GM18502 (cell line): Measurements from ENCODE around the gene IL25.

Experiments
- ATAC-seq: cut with Tn5 transposase; IDR thresholded peaks from one replicate; pipeline ENCODE4 v1.9.1; 2021; ENCODE audit warnings: mild to moderate bottlenecking; ENCODE audit not compliant: unreplicated experiment, poor library complexity

Gene IL25

DNA sequence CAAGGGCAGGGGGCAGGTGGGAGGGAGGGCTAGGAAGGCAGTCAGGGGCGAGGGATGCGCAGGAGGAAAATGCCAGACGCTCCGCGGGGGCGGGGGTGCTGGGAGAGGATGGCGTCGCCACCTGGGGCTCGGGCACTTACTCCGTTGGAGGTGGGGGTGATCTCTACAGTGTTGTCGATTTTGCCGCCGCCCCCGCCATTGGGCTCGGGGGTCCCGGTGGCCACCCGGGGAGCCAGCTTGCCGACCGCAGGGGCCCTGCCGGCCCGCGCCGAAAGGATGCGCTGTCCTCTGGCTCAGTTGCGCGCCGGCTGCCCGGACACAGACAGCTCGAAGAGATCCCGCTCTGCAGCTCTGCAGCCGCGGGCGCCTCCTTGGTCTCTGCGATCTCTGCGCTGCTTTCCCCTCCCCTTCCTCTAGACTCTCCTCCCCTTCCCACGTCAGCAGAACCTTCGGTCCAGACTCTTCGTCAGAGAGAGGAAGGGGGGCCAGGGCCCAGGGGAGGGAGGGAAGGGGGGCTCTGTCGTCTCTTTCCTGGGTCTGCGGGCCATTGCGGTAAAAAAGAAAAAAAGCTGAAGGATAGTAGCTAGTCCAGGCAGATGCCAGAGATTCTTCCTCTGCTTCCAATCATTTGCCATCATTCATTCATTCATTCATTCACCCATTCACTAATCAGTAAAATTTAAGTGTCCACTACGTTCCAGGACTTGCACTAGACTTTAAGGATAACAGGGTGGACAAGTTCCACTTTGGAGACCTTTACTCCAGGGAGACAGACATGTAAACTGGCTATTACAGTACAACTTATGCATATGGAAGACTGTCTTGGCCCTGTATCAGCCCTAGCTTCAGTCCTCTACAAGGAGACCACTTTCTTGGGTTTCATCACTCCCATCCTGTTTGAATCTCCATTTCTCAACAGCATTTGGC lies 19.8 kb upstream of the IL25 start, which contains the start of gene SLC22A17:
Gene SLC22A17 (minus strand): TSS at position 382 of the 927 bp plus-strand sequence.
- no peak for ATAC-seq

DNA sequence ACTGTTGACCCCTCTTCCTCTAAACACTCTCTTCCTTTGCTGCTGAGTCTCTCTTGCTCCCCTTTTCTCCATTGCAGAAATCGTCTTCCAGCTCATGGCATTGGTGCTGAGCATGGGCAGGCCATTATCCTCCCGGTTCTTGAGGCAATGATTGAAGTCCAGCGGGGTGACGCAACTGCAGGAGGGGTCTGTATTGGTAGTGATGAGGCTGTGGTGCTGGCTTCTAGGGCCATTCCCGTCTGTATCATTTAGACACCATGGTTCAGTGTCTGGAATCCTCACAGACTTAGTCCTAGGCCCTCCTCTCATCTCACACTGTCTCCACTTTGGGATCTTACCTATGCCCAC lies 19.2 kb upstream of the IL25 start:
- no peak for ATAC-seq

DNA sequence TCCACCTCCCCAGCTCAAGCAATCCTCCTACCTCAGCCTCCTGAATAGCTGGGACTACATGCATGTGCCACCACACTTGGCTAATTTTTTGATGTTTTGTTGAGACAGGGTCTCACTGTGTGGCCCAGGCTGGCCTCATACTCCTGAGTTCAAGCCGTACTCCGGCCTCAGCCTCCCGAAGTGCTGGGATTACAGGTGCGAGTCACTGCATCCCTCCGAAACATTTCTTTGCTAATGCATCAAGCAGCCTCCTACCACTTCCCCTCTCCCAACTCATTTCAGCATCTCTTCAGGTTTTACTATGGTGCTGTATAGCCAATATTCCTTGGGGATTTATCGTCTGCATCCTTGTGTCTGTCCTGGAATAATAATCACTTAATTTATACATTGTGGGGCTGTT lies 17.6 kb upstream of the IL25 start:
- ATAC-seq: no peak

DNA sequence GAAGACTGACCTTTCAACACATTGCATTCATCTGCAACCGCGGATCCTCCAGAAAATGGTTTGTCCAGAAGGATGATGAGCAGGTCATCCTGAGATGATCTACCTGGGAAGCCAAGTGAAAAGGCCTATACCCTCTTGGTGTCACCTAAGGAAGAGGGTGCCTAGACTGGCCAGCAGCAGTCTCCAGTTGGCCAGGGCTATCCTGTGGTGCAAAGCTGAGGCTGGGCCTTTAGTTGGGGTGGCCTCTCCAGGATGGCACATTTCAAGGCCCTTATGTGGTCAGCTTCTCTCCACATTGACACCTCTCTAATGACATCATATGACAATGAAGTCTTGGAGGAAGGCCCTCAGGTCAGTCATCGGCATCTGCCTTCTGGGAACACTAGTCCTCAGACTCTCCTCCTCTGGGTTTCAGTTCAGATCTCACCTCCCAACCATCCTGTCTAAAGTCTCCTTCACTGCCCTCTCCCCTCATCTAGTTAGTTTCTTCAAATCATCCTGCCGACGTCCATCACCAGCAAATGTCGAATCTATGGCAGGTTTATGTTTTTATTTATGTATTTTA lies 16.7 kb upstream of the IL25 start:
- no peak for ATAC-seq

DNA sequence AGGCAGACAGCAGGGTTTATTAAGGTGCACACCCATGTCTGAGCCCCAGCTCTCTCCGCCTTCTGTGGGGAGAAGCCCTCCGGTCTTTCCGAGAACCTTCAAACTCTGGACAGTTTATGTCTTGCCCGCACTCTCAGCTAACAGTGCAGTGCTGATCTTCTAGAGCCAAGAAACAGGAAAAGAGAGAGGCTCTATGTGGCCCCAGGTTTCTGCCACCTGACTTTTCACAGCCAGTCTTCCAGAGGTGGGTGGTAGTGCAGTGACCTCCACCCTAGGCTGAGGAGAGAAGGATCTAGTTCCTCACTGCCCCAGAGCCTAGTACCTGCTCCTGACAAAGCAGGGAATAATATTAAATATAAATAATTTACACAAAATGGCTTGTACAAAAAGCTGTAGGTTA lies 15.9 kb upstream of the IL25 start:
- ATAC-seq: no peak

DNA sequence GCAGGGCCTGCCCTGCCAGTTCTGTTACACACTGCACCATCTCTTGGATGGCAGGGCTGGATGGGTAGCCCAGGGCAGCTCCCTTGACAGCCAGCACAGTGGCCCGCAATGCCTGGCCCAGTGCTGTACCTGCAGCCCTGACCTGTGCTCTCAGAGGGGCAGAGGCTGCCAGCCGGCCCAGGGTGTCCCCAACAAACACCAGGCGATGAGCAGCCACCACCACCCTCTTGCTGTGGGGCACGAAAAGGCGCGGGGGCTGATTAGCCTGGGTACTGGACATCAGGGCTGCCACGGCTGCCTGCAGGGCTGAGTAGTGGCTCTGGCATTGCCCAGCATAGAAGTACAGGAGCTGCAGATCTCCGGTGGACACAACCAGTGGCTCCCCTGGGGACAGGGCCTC lies 15.3 kb upstream of the IL25 start:
- ATAC-seq: no peak

DNA sequence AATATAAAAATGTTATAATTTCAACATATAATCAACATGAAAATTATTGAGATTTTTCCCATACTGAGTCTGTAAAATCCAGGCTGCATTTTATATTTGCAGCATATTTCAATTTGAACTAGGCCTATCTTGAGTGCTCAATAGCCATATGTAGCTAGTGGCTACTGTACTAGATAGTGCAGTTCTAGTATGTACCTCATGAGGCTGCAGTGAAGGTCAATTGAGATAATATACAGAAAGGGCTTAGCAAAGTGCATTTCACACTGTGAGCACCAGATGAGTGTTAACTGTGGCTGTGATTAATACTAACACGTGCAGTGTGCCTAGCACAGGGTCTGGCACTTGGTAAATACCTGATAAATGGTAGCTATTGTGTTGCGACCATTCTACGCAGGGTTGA lies 14.6 kb upstream of the IL25 start:
- ATAC-seq: no peak

DNA sequence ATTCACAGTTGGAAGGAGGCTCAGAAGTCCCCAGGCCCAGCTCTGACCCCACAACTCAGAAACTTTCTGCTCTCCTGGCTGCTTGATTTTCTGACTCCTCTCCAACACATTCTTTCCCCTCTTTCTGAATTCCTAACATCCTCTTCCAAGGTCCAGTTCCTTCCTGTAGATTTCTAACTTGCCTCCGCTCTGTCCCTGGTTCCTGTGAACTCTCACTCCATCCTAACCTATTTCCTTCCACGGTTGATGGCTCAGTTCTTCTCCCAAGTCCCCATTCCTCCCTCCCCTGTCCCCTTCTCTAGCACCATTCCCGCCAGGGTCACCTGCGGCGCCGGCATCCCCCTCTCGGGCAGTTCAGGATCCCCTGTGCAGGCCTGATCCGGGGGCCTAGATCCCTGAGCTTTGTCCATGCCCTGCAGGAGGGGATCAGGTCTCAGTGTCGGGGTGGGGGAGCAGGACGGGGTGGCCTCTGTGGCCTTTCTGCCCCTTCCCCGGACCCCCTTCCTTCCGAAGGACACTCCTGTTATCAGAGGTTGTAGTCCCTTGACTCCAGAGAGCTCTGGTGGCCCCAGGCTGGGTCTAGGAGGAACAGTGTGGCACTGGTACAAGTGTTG lies 13.9 kb upstream of the IL25 start:
- ATAC-seq: no peak

DNA sequence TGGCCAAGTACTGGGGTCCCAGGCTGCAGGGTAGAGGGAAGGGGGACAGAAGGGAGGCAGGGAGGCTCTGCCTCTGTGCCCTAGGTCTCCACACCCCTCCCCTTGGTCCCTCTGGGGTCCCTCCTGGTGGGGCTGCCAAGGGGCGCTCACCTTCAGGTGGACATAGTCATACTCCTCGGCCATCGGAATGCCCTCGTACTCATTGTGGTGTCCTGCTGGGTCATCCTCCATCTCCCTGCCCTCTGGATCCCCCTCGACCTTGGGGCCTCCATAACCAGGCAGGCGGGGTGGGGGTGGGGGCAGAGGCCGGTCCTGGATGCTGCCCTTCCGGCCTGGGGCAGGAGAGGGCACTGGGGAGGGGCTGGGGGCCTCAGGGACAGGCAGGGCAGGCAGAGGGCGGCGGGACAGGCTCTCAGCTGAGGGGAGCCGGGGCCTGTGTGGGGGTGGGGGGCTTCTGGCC lies 13.4 kb upstream of the IL25 start:
- no peak for ATAC-seq

DNA sequence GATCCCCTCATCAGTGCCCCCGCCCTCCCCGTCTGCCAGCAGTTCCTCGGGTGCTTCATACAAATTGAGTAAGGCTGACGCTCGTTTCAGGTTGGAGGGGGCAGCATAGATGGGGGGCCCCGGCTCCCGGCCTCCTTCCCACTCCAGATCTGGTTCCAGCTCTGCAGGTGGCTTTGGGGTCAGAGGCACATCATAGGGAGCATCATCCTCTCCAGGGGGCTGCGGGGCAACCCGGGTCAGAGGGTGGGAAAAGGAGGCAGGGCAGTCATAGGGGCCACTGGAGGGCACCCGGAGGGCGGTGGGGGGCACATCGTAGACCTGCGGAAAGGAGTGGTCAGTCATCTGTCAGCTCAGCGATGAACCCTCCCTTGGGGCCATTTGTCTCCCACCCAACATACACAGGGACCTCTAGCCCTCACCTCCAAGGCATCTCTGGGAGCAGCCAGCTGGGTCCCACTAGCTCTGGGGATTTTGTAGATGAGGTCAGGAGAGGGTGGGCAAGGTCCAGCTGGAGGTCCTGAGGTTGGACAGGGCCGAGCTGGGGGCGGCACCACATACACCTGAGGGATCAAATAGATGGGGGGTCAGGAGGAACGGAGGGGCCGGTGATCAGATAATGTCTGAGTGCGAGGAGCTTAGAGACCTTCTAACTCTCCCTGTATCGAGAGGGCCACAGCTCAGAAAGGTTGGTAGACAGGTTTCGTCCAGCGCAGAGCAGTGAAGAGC lies 12.7 kb upstream of the IL25 start:
- no peak for ATAC-seq

DNA sequence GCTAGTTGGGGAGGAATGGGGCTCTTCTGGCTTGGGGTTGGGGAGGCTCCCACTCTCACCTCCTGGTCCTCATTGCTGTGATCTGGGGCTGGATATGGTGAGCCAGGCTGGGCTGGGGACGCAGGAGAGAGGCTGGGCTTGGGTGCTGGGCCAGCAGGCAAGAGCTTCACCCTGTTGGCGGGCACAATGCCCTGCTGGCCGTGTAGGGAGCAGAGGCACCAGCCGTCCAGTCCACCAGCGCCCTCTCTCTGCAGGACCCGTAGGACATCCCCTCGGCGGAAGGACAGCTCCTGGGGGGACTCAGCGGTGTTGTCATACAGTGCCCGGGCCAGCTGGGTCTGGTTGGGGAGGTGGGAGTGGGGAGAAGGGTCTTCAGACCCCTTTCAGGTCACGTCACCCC lies 12.1 kb upstream of the IL25 start:
- ATAC-seq: no peak

DNA sequence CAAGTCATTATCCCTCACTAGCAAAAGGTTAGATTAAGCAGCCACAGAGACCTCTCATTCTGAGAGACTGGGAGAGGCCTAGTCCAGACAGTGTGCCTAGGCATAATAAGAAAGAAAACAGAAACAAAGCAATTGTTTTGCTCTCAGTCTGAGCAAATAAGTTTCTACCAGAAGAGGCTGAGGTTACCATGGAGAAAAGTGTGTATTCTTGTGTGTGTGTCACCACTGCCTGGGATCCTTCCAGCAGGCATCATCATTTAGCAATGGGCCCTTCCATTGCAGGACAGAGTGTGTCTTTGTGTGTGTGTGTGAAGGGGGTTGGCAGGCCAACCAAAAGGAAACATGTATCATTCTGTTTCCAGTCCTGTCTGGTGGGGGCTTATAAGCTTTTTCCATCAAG lies 11.3 kb upstream of the IL25 start:
- ATAC-seq: no peak

DNA sequence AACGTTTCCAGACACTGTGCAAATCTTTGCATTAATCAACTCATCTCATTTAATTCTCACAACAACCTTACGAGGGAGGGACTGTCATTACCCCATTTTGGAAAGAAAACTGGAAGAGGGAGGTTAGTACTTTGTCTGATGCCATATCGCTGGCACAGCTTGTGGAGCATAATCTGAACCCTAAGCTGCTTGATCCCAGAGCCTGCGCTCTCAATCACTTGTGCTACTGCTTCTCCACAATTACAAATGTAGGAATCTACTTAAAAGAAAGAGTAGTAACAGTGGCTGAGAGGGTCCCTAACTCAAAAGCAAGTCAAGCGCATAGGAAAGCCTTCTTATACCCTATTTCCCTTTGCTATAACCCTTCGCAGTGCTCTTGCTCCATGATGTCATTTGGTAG lies 10.8 kb upstream of the IL25 start:
- ATAC-seq: no peak

DNA sequence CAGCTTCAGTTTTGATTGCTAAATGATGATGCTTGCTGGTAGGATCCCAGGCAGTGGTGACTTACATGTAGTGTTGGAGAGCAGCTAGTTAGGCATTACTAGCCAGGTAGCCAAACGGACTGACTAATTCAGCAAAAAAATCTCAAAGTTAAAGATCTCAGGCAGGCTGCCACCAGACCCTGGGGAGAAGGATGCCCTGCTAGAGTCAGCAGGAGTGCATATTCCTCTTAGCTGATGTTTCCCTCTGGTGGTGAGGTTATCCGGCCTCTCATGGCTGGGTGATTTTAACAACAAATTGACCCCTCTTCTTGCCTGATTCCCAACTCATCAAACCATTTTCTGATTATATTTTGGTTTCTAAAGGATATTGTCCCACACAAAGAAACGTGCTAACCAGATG lies 10.4 kb upstream of the IL25 start:
- ATAC-seq: no peak

DNA sequence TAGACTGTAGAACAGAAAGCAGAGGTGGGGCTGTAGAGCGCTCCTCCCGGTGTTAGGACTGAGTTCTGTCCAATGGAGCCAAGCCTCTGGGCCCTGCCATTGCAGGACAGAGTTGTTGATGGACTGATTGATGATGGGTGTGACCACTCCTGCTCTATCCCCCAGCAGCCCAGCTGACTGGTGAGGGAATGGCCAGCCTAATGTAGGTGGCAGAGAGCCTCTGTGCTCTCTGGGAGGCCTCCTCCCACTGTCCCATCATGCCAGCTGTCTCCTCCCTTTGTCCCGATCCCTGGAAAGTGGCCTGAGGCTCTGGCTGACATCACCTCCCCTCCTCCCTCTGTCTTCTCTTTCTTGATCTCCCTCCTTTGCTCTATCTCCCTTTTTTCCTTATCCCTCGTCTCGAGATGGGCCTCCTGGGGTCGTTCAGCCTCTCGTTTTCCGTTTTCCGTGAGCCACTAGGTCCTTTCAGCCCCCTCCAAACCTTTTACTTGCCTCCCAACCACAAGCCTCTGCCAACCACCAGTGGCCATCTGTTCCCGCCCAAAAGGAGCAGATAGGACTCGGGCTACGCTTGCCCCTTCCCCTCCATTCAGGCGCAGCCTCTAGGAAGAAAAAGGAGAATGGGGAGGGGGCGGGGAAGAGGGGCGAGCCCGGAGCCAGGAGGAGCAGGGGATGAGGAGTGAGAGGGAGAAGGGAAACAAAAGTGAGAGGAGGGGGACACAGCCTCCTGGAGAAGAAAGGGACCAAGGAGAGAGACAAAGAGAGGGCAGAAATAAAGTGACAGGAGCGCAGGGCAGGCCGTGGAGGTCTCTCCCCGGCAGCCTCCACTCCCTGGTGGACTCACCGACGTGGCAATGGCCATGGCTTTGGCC lies 8.2 kb upstream of the IL25 start:
- ATAC-seq: no peak

DNA sequence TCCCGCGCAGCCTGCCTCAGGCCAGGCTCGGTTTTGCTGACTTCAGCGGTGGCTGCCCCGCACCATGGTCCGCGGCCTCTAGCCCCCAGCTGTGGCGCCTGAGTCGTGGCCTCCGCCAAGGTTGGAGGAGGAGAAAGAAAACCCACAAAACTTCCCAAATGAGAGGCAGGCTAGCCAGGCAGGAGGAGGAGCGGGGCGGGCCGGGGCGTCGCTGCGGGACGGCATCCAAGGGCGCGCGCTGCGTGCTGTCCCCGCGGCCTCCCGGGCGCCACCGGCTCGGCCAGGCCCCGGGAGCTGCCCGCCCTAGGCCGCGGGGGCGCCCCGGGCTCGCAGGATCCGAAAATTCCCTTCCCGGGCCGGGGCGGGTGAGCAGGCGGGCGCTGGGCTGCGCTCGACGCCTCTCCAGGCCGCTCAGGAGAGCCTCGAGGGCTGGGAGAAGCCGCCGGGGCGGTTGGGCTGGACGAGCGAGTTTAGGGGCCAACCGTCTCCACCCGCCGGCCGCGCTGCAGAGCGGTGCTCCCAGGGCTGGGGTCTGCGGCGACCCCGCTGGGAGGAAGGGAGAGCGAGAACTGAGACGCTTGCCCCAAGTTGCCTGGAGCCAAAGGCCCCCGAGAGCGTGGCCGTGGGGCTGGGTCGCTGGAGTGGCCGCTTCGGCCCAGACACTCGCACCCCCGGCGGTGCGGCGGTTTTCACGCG lies 7.4 kb upstream of the IL25 start, which contains the start of gene EFS:
Gene EFS (minus strand): TSS at position 137 of the 696 bp plus-strand sequence. CDS start 147 bp downstream, outside the sequence.
- ATAC-seq: no peak

DNA sequence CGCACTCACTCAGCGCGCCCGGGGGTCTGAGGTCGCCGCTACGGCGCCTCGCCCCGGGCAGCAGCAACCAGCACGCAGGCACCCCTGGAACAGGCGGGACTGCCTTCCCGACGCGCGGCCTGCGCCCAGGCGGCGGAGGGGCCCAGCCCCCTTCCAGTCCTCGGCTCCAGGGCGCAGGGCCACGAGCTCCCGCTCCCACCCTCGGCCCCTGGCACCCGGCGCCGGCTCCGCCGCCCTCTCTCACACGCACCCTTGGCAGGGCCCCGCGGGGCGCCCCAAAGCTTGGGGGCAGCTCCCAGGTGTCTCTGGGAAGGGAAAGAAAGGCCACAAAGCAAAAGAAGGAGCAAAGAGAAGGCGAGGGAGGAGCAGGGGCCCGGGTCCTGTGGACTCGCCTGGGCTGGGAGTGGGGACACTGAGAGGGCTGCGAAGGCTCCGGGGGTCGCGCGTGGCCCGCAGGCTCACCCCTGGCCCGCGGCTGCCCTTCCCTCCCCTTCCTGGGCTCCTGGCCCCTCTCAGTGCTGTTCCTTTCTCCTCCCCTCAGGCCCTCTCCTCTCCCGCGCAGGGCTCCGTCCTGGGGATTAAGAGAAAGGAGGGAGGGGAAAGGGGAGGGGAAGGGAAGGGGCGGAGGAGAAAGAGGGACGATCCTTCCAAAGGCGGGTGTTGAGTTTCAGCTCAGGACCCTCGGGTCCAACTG lies 6.7 kb upstream of the IL25 start:
- ATAC-seq: no peak

DNA sequence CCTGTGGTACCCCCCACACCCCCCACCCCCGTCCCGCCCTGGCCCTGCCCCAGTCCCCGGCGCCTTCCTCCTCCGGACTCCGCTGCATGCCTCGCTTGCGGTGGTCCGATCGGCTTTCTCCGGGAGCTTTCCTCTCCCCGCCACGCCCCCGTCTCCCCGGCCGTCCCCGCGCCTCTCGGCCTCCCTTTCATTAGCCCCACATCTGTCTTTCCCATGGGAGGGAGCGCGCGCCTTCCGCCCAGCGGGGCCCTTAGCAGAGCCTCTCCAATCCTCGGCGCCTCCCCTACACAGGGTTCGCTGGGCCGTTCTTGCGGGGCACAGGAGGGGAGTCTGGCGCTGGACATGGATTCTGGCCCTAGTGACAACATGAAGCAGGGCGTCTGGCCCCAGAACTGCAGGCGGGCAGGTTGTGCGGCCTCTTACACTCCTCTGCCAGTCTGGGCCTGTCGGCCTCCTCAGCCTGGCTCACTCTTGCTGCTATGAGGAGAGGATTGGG lies 6.1 kb upstream of the IL25 start:
- ATAC-seq: no peak
